NCI-H2227 (cell line): Measurements from ENCODE around the gene NKIRAS1.

ENCODE experiments used
- DNase-seq: peaks from one replicate; lab custom pipeline; 2025; ENCODE audit not compliant: unreplicated experiment; lab: John Stamatoyannopoulos, UW

Gene NKIRAS1

GRCh38 chr3:23916886-23917678 lies at the start of gene NKIRAS1, which contains the start of gene RPL15:
NKIRAS1 (minus strand) TSS chr3:23916990; CDS start chr3:23910904, 6,086 bp downstream.
RPL15 (plus strand) TSS chr3:23917132; CDS start chr3:23917860, 728 bp downstream.
- peak; percentile 94 for DNase-seq

- DNase-seq: no peak
Observed at GRCh38 chr3:23966328-23966727, 49.5 kb upstream of the NKIRAS1 start.

- DNase-seq: no peak
Observed at GRCh38 chr3:23964537-23965235, 47.9 kb upstream of the NKIRAS1 start.

GRCh38 chr3:23961913-23962312 lies 45.1 kb upstream of the NKIRAS1 start:
- no peak for DNase-seq

- no peak for DNase-seq
Observed at GRCh38 chr3:23961066-23961465, 44.3 kb upstream of the NKIRAS1 start.

GRCh38 chr3:23960649-23961048 lies 43.9 kb upstream of the NKIRAS1 start:
- DNase-seq: no peak

GRCh38 chr3:23959135-23959900 lies 42.5 kb upstream of the NKIRAS1 start:
- DNase-seq: no peak

GRCh38 chr3:23956701-23957100 lies 39.9 kb upstream of the NKIRAS1 start:
- DNase-seq: no peak

GRCh38 chr3:23954144-23954543 lies 37.4 kb upstream of the NKIRAS1 start:
- DNase-seq: no peak

GRCh38 chr3:23953523-23953922 lies 36.7 kb upstream of the NKIRAS1 start:
- DNase-seq: no peak

- DNase-seq: no peak
Observed at GRCh38 chr3:23952646-23953045, 35.9 kb upstream of the NKIRAS1 start.

- no peak for DNase-seq
Observed at GRCh38 chr3:23950293-23950692, 33.5 kb upstream of the NKIRAS1 start.

- no peak for DNase-seq
Observed at GRCh38 chr3:23949784-23950183, 33.0 kb upstream of the NKIRAS1 start.

- no peak for DNase-seq
Observed at GRCh38 chr3:23948761-23949160, 32.0 kb upstream of the NKIRAS1 start.

- peak; percentile 97 for DNase-seq
Observed at GRCh38 chr3:23945913-23946687, 29.3 kb upstream of the NKIRAS1 start.

GRCh38 chr3:23945663-23945912 lies 28.8 kb upstream of the NKIRAS1 start:
- no peak for DNase-seq

- DNase-seq: peak; percentile 84
Observed at GRCh38 chr3:23944861-23945662, 28.3 kb upstream of the NKIRAS1 start, which contains the start of gene NR1D2. NR1D2 (plus strand) TSS chr3:23945286; CDS start chr3:23945579, 293 bp downstream.

- no peak for DNase-seq
Observed at GRCh38 chr3:23944007-23944783, 27.4 kb upstream of the NKIRAS1 start.

- DNase-seq: no peak
Observed at GRCh38 chr3:23942546-23942945, 25.8 kb upstream of the NKIRAS1 start.
